BLaER1 (cell line): ENCODE measurements around the gene FAM174C.

Experiments
- H3K27ac ChIP-seq: shearing (Covaris generic); formaldehyde crosslinking; 2 replicates; pipeline ENCODE4 v1.8.1; 2022
- H3K27me3 ChIP-seq: shearing (Covaris generic); formaldehyde crosslinking; 2 replicates; pipeline ENCODE4 v1.8.1; 2022
- H3K36me3 ChIP-seq: shearing (Covaris generic); formaldehyde crosslinking; 2 replicates; pipeline ENCODE4 v1.8.1; 2022
- H3K4me1 ChIP-seq: shearing (Covaris generic); formaldehyde crosslinking; 2 replicates; pipeline ENCODE4 v1.8.1; 2022
- H3K4me2 ChIP-seq: shearing (Covaris generic); formaldehyde crosslinking; 2 replicates; pipeline ENCODE4 v1.8.1; 2022
- H3K4me3 ChIP-seq: shearing (Covaris generic); formaldehyde crosslinking; 2 replicates; pipeline ENCODE4 v1.8.1; 2022
- H3K9ac ChIP-seq: shearing (Covaris generic); formaldehyde crosslinking; 2 replicates; pipeline ENCODE4 v1.8.1; 2022
- H3K9me3 ChIP-seq: shearing (Covaris generic); formaldehyde crosslinking; 2 replicates; pipeline ENCODE4 v1.8.1; 2022
- H4K20me1 ChIP-seq: shearing (Covaris generic); formaldehyde crosslinking; 2 replicates; pipeline ENCODE4 v1.8.1; 2022
- Cebpa-rat ChIP-seq: shearing (Covaris generic); IDR thresholded peaks from 2 replicates; pipeline ENCODE4 v1.8.1; 2022

Gene FAM174C

GRCh38 chr19:1271528-1272422 lies 3.6 kb upstream of the FAM174C start:
- Histone ChIP-seq H3K4me2 (peak overlapping the region; percentile 99), H4K20me1 (peaks cover 65% of the 10 kb centered on the region), H3K9me3 (no peaks in the 10 kb centered on the region), H3K27ac (peak overlapping the region; percentile 99), H3K4me3 (peak overlapping the region; percentile 81), H3K27me3 (no peaks in the 10 kb centered on the region), H3K36me3 (peaks cover 49% of the 10 kb centered on the region), H3K9ac (peak overlapping the region; percentile 98), H3K4me1 (peaks cover 81% of the 10 kb centered on the region)
- no peak for TF ChIP-seq Cebpa-rat

- H3K36me3 ChIP-seq: peaks cover 56% of the 10 kb centered on the region
- H3K4me2 ChIP-seq: peak overlapping the region; percentile 99
- H3K4me1 ChIP-seq: peaks cover 81% of the 10 kb centered on the region
- H3K9me3 ChIP-seq: no peaks in the 10 kb centered on the region
- H3K27ac ChIP-seq: 0 out of 2 replicates have a peak overlapping the region, but pooled peaks have one; percentile 99
- peaks cover 72% of the 10 kb centered on the region for H4K20me1 ChIP-seq
- peak overlapping the region; percentile 98; the same call in 1 of the 2 replicates for H3K9ac ChIP-seq
- TF ChIP-seq Cebpa-rat: no peak
- no peak overlapping the region for H3K4me3 ChIP-seq
- no peaks in the 10 kb centered on the region for H3K27me3 ChIP-seq
Measured at GRCh38 chr19:1272423-1273262, 2.7 kb upstream of the FAM174C start.

- Histone ChIP-seq H3K27ac (no peak overlapping the region), H3K4me2 (peak overlapping the region; percentile 99; the same call in 1 of the 2 replicates), H3K36me3 (peaks cover 64% of the 10 kb centered on the region), H3K4me1 (peaks cover 77% of the 10 kb centered on the region), H3K9ac (peak overlapping the region; percentile 98; the same call in 1 of the 2 replicates), H3K9me3 (no peaks in the 10 kb centered on the region), H4K20me1 (peaks cover 72% of the 10 kb centered on the region), H3K4me3 (no peak overlapping the region), H3K27me3 (no peaks in the 10 kb centered on the region)
- TF ChIP-seq Cebpa-rat: no peak
Measured at GRCh38 chr19:1273263-1274041, 1.9 kb upstream of the FAM174C start.

DNA sequence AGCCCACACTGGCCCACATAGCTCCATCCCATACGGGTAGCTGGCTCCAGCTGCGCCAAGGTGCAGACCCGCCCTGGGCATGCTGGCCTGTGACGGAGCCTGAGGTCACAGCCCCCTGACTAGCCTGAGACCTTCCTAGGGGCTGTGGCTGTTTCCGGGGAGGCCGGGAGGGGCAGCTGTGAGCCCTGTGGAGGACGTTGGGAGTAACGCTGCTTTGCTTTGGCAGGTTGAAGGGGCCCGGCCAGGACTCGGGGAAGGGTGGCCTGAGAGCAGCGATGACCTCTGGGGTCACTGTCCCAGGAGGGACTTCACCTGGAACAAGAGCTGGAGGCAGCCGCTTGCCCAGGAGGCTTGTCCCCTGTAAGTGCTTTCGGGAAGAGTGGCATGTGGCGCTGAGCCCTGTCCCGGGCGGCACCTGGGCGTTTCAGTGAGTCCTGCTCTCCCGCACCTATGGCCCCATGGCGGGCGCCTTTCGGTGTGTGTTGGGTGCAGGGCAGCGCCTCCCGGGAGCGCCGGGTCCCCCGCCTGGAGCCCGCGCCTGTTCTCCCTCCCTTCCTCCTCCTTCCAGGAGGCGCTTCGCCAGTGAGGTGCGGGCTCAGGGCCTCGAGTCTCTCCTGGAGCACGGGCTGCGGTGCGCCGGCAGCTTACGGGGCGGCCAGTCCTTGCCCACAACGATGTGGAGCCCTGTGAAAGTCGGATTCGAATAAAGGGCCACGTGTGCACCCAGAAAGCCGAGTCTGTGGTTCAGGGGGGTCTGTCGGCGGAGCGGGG lies 1.1 kb upstream of the FAM174C start:
- Histone ChIP-seq H3K4me3 (peak overlapping the region; percentile 80), H3K9me3 (no peaks in the 10 kb centered on the region), H3K27me3 (no peaks in the 10 kb centered on the region), H4K20me1 (peaks cover 80% of the 10 kb centered on the region), H3K9ac (peak overlapping the region; percentile 95), H3K4me2 (peak overlapping the region; percentile 99), H3K27ac (peak overlapping the region; percentile 99), H3K36me3 (peaks cover 72% of the 10 kb centered on the region), H3K4me1 (peaks cover 73% of the 10 kb centered on the region)
- TF ChIP-seq Cebpa-rat: no peak

DNA sequence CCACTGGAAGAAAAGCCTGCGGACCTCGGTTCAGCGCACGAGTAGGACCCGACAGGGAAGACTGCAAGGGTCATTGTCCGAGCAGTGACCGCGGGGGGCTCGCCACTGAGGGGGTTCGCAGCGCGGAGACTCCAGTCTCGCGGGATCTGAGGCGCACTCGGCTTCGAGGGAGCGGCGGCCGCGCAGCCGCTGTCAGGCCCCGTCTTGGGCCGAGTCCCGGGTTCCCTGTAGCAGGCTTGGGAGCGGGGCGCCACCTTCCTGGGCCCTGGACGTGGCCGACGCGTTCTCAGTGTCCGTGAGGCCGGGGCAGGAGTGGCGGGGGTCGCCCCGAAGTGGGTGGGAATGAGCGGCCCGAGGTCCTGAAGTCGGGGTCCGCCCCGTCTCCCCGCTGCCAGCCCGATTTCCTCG lies 474 bp upstream of the FAM174C start:
- Histone ChIP-seq H4K20me1 (peaks cover 80% of the 10 kb centered on the region), H3K27me3 (no peaks in the 10 kb centered on the region), H3K4me2 (peak overlapping the region; percentile 99), H3K36me3 (peaks cover 76% of the 10 kb centered on the region), H3K9me3 (no peaks in the 10 kb centered on the region), H3K9ac (peak overlapping the region; percentile 95), H3K4me3 (peak overlapping the region; percentile 80), H3K4me1 (peaks cover 74% of the 10 kb centered on the region), H3K27ac (peak overlapping the region; percentile 99)
- no peak for TF ChIP-seq Cebpa-rat

DNA sequence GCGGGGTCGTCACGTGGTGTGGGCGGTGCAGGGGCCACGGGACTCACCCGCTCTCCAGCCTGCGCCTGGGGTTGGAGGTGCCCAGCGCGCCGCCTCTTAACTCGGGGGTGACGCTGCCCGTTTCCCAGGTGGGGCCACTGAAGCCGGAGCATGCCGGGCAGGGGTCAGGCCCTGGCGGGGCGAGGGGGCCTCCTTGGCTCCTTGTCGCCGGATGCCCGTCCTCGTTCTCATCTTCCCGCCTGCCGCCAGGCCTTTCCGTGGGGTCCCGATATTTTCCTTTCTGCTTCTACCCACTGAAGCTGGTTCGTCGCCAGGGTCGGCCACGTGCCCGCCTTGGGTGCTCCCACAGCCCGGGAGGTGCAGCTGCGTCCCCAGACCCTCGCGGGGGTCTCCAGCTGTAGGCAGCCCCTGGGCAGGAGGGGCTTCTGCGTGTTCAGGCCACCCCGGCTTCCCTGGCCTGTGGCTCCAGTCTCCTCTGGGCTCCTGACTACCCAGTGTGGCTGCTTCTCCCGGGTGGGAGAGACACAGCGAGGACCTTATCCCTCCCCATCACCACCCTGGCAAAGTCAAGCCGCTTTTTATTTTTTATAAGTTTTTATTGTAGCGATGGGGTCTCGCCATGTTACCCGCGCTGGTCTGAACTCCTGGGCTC lies 772 bp downstream of the FAM174C start:
- peak overlapping the region; percentile 99 for H3K27ac ChIP-seq
- peaks cover 68% of the 10 kb centered on the region for H3K36me3 ChIP-seq
- no peak for TF ChIP-seq Cebpa-rat
- peak overlapping the region; percentile 95 for H3K9ac ChIP-seq
- no peaks in the 10 kb centered on the region for H3K27me3 ChIP-seq
- H3K9me3 ChIP-seq: no peaks in the 10 kb centered on the region
- H3K4me1 ChIP-seq: peaks cover 64% of the 10 kb centered on the region
- H3K4me3 ChIP-seq: peak overlapping the region; percentile 80
- H4K20me1 ChIP-seq: peaks cover 74% of the 10 kb centered on the region
- H3K4me2 ChIP-seq: peak overlapping the region; percentile 100

DNA sequence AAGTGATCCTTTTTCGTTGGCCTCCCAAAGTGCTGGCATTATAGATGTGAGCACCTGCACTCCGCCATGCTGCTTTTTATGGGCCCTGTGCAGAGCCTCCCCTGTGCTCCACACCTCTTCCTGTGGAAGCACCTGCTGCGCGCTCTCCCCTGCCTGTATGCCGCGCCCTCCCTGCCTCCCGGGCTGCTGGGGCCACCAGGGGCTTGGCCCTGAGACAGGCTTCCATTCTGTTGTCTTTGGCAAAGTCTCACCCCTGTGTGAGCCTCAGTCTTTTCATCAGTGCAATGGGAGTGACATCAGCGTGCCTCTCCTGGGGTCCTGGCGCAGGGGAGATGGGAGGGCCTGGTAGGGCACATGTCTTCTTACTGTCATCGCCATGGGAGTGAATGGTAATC lies 1.3 kb downstream of the FAM174C start:
- Histone ChIP-seq H3K4me1 (peaks cover 59% of the 10 kb centered on the region), H3K9ac (peak overlapping the region; percentile 95), H4K20me1 (peaks cover 69% of the 10 kb centered on the region), H3K4me2 (peak overlapping the region; percentile 100), H3K27ac (peak overlapping the region; percentile 99), H3K4me3 (peak overlapping the region; percentile 80), H3K36me3 (peaks cover 63% of the 10 kb centered on the region), H3K9me3 (no peaks in the 10 kb centered on the region), H3K27me3 (no peaks in the 10 kb centered on the region)
- no peak for TF ChIP-seq Cebpa-rat

DNA sequence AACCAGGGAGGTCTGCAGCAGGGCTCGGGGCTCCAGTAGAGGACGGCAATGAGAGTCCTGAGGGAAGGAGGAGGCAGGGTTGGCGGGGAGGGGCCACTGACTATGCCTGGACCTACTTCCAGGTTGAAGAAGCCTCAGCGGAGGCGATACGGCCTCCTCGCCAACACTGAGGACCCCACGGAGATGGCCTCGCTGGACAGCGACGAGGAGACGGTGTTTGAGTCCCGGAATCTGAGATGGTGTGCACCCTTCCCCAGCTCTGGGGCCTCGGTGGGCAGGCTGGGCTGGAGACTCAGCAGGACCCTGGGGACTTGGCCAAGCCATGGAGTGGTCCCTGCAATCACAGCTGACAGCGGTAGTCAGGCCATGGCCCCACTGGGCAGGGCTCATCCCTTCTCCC lies 1.7 kb downstream of the FAM174C start:
- Histone ChIP-seq H3K27ac (peak overlapping the region; percentile 99), H3K9me3 (no peaks in the 10 kb centered on the region), H3K27me3 (no peaks in the 10 kb centered on the region), H4K20me1 (peaks cover 65% of the 10 kb centered on the region), H3K36me3 (peaks cover 58% of the 10 kb centered on the region), H3K4me1 (peaks cover 55% of the 10 kb centered on the region), H3K4me2 (peak overlapping the region; percentile 100), H3K4me3 (peak overlapping the region; percentile 80; the same call in 1 of the 2 replicates), H3K9ac (peak overlapping the region; percentile 95)
- TF ChIP-seq Cebpa-rat: no peak
